Endodermal cell (in vitro differentiated cells): Measurements from ENCODE around the gene PMS2. TPM values are rescaled to one million over a fixed set of nuclear protein-coding genes. Genes with fewer than 3 reads are reported as not detected.
A peak's percentile ranks its signal among the peaks of the same experiment; 100 is the strongest.

Experiments
- DNase-seq: peaks from one replicate; pipeline ENCODE4 v3.0.0-alpha.2; 2017
- H3K27ac ChIP-seq: 2 replicates; pipeline ENCODE4 v1.5.1; 2013; ENCODE audit warnings: mild to moderate bottlenecking, low read depth, low read length, moderate library complexity
- H3K27me3 ChIP-seq: 2 replicates; pipeline ENCODE4 v1.6.1; 2013; ENCODE audit warnings: mild to moderate bottlenecking, low read length, moderate library complexity; ENCODE audit not compliant: insufficient read depth, control insufficient read depth, poor library complexity, severe bottlenecking
- H3K36me3 ChIP-seq: 2 replicates; pipeline ENCODE4 v1.7.0; 2013; ENCODE audit warnings: mild to moderate bottlenecking, low read length, moderate library complexity; ENCODE audit not compliant: control insufficient read depth, insufficient read depth
- H3K4me1 ChIP-seq: one replicate; pipeline ENCODE4 v1.7.0; 2013; ENCODE audit warnings: low read length; ENCODE audit not compliant: control insufficient read depth, insufficient read depth
- H3K4me3 ChIP-seq: 2 replicates; pipeline ENCODE4 v1.5.1; 2013; ENCODE audit warnings: mild to moderate bottlenecking, low read length, moderate library complexity
- H3K9ac ChIP-seq: 2 replicates; pipeline ENCODE4 v1.6.1; 2013; ENCODE audit warnings: mild to moderate bottlenecking, low read length, moderate library complexity; ENCODE audit not compliant: poor library complexity, severe bottlenecking; ENCODE audit errors: extremely low read depth
- H3K9me3 ChIP-seq: 2 replicates; pipeline ENCODE4 v1.6.1; 2013; ENCODE audit warnings: mild to moderate bottlenecking, low read length, moderate library complexity; ENCODE audit not compliant: control insufficient read depth
- H3K27ac Mint-ChIP-seq: 2 replicates; pipeline ENCODE4 v1.8.0; 2020; ENCODE audit warnings: mixed read lengths
- H3K27me3 Mint-ChIP-seq: 2 replicates; pipeline ENCODE4 v1.8.0; 2021; ENCODE audit warnings: mild to moderate bottlenecking, mixed read lengths; ENCODE audit not compliant: insufficient read depth
- H3K36me3 Mint-ChIP-seq: 2 replicates; pipeline ENCODE4 v1.8.0; 2020; ENCODE audit warnings: low read depth, mixed read lengths
- H3K4me1 Mint-ChIP-seq: 2 replicates; pipeline ENCODE4 v1.8.0; 2020; ENCODE audit warnings: mixed read lengths
- H3K4me3 Mint-ChIP-seq: 2 replicates; pipeline ENCODE4 v1.8.0; 2020; ENCODE audit warnings: mild to moderate bottlenecking, moderate library complexity, mixed read lengths
- H3K9me3 Mint-ChIP-seq: 2 replicates; pipeline ENCODE4 v1.8.0; 2020; ENCODE audit warnings: mild to moderate bottlenecking, mixed read lengths
- WGBS, 2 experiments: methylation state at CpG; one replicate each; pipeline versions ENCODE4 v1.1.5 to v1.1.7; 2013; ENCODE audit warnings: missing lambda C conversion rate in 2 of 2, mixed read lengths in 1 of 2; ENCODE audit not compliant: insufficient coverage in 1 of 2, insufficient read length in 1 of 2; 5-methylcytosine and 5-hydroxymethylcytosine counted together
- total RNA-seq, 2 donors: library from RNA; stranded (reverse); fragmentation: NEBNext Ultra II Directional in 1 of 2; extraction: Animal tissue kit (Norgen Biotek cat#: 25700) in 1 of 2; gene quantifications; 2 replicates in 1 of 2; 3 replicates in 1 of 2; pipeline ENCODE4 v1.2.1, GENCODE V29; 2021
- TF ChIP-seq, protein P1 (sequence below): fragments of 200-600 bp; sonication (generic); conservative IDR thresholded peaks from 2 replicates; pipeline ENCODE4 v1.5.0; 2021; ENCODE audit warnings: antibody characterized with exemption, mild to moderate bottlenecking

Gene PMS2
- total RNA-seq, 2 donors from 2014 or later, result 19.6 to 22.1 TPM

DNA sequence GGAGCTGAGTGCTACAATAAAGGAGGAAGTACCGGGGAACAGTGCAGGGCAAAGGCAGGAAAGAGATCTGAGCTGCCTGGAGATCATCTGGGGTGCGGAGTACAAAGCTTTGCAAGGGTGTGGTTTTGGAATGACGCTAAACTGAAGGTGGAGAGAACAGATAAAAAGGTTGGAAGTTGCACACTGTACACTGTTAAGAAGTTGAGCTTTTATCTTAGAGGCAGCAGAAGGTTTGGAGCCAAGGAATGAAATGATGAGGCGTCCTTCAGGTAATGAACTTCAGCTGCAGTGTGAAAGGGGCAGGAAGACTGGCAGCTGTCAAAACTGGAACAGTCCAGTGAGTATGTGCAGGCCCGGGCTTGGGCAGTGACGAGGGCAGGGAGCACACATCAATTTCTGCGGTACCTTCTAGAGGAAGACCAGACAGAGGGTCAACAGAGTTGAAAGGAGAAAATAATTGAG is 15.2 kb upstream of the PMS2 start:
- Mint-ChIP-seq H3K36me3 (peaks cover 98% of the 10 kb centered on the region), H3K9me3 (no peaks in the 10 kb centered on the region), H3K27ac (no peak overlapping the region), H3K4me3 (no peak overlapping the region), H3K27me3 (no peaks in the 10 kb centered on the region), H3K4me1 (no peaks in the 10 kb centered on the region)
- no peaks in the 10 kb centered on the region for H3K9me3 ChIP-seq
- WGBS, 2 experiments, result 92 to 95% methylated on average over 3 to 7 of the region's 7 CpGs
- no peaks in the 10 kb centered on the region for H3K27me3 ChIP-seq
- H3K27ac ChIP-seq, result no peak overlapping the region
- no peak for DNase-seq
- no peak overlapping the region for H3K4me3 ChIP-seq
- H3K4me1 ChIP-seq, result no peaks in the 10 kb centered on the region
- no peak overlapping the region for H3K9ac ChIP-seq
- peaks cover 96% of the 10 kb centered on the region for H3K36me3 ChIP-seq
- TF ChIP-seq, protein P1, sequence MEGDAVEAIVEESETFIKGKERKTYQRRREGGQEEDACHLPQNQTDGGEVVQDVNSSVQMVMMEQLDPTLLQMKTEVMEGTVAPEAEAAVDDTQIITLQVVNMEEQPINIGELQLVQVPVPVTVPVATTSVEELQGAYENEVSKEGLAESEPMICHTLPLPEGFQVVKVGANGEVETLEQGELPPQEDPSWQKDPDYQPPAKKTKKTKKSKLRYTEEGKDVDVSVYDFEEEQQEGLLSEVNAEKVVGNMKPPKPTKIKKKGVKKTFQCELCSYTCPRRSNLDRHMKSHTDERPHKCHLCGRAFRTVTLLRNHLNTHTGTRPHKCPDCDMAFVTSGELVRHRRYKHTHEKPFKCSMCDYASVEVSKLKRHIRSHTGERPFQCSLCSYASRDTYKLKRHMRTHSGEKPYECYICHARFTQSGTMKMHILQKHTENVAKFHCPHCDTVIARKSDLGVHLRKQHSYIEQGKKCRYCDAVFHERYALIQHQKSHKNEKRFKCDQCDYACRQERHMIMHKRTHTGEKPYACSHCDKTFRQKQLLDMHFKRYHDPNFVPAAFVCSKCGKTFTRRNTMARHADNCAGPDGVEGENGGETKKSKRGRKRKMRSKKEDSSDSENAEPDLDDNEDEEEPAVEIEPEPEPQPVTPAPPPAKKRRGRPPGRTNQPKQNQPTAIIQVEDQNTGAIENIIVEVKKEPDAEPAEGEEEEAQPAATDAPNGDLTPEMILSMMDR, result no peak

DNA sequence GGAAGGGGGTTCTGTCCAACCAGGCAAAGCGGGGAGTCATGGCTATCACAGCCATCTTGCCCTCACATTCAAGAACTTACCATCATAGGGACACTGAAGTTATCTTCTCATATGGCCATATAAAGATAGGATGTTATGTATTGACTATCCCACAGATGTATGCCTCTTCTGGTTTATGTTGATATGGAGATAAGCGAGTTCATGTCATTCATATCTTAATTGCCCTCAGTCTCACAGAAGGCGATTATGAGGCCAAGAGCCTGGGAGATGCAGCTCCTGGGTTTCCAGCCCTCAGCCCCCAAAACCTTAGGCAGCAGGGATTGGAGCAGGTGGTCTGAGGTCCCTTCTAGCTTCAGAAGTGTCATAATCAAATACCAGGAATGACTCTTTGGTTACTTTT is 13.9 kb upstream of the PMS2 start:
- peaks cover 94% of the 10 kb centered on the region for H3K36me3 Mint-ChIP-seq
- H3K9me3 ChIP-seq, result no peaks in the 10 kb centered on the region
- H3K27me3 ChIP-seq, result no peaks in the 10 kb centered on the region
- 94 to 100% methylated on average over 1 to 3 of the region's 3 CpGs for WGBS, 2 experiments
- H3K4me3 ChIP-seq, result no peak overlapping the region
- H3K9ac ChIP-seq, result no peak overlapping the region
- TF ChIP-seq, protein P1, result no peak
- no peak overlapping the region for H3K27ac ChIP-seq
- no peaks in the 10 kb centered on the region for H3K27me3 Mint-ChIP-seq
- no peak overlapping the region for H3K27ac Mint-ChIP-seq
- no peaks in the 10 kb centered on the region for H3K4me1 Mint-ChIP-seq
- H3K36me3 ChIP-seq, result peaks cover 93% of the 10 kb centered on the region
- no peak for DNase-seq
- no peak overlapping the region for H3K4me3 Mint-ChIP-seq
- H3K9me3 Mint-ChIP-seq, result no peaks in the 10 kb centered on the region
- no peaks in the 10 kb centered on the region for H3K4me1 ChIP-seq

DNA sequence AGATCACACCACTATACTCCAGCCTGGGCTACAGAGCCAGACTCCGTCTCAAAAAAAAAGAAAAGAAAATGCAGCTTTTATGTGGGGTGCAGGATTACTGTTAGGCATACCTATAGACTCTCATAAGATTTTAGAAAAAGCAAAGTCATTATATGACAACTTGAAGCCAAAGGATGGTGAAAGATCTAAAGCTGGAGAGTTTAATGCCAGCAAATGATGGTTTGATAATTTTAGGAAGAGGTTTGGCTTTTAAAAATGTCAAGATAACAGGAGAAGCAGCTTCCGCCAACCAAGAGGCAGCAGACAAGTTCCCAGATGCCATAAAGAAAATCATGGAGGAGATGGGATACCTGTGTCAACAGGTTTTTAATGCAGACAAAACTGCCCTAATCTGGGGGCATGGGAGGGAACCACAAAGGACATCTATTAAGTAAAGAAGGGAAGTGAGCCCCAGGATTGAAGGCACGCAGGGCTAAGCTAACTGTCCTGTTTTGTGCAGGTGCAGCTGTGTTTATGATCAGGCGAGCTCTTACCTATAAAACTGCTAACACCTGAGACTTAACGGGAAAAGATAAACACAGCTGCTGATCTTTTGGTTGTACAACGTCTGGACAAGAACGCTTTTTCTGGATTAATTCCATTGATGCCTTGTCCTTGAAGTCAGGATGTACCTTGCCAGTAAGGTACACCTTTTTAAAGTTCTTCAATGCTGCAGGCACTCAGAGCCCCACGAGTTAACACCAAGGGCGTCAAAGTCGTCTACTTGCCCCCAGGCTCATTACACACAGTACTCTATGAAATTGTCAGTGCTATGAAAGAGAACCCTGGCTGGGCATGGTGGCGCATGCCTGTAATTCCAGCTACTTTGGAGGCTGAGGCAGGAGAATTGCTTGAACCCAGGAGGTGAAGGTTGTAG is 11.8 kb upstream of the PMS2 start:
- no peak overlapping the region for H3K4me3 ChIP-seq
- no peak overlapping the region for H3K27ac ChIP-seq
- Mint-ChIP-seq H3K9me3 (no peaks in the 10 kb centered on the region), H3K4me1 (no peaks in the 10 kb centered on the region), H3K36me3 (peaks cover 91% of the 10 kb centered on the region), H3K4me3 (no peak overlapping the region), H3K27me3 (no peaks in the 10 kb centered on the region), H3K27ac (peak overlapping the region; percentile 27)
- no peaks in the 10 kb centered on the region for H3K4me1 ChIP-seq
- no peak for DNase-seq
- no peaks in the 10 kb centered on the region for H3K27me3 ChIP-seq
- peaks cover 93% of the 10 kb centered on the region for H3K36me3 ChIP-seq
- no peaks in the 10 kb centered on the region for H3K9me3 ChIP-seq
- WGBS, 2 experiments, result 95 to 97% methylated on average over 9 to 11 of the region's 11 CpGs
- TF ChIP-seq, protein P1, result no peak
- H3K9ac ChIP-seq, result no peak overlapping the region
